Liver (tissue), 9 donors: ENCODE results near the gene PJA1. TPM values are rescaled to one million over a fixed set of nuclear protein-coding genes. Genes with fewer than 3 reads are reported as not detected.

Source experiments
- DNase-seq: peaks from one replicate; pipeline ENCODE4 v3.0.0-alpha.2; 2017; ENCODE audit warnings: low spot score
- H3K27ac ChIP-seq, 2 donors: one replicate each; pipeline ENCODE4 v1.7.0; 2013; ENCODE audit warnings: inconsistent platforms in 2 of 2, low read length in 2 of 2, control low read depth in 1 of 2, low read depth in 1 of 2, mild to moderate bottlenecking in 1 of 2
- H3K27me3 ChIP-seq, 4 donors: one replicate each; pipeline versions ENCODE4 v1.6.1 to v1.7.0; 2013; ENCODE audit warnings: low read length in 3 of 4, inconsistent platforms in 1 of 4, mild to moderate bottlenecking in 1 of 4, moderate library complexity in 1 of 4; ENCODE audit not compliant: control insufficient read depth in 4 of 4, insufficient read depth in 4 of 4
- H3K36me3 ChIP-seq, 4 donors: one replicate each; pipeline versions ENCODE4 v1.6.1 to v1.7.0; 2013; ENCODE audit warnings: low read length in 3 of 4, mild to moderate bottlenecking in 3 of 4, low read depth in 1 of 4, moderate library complexity in 1 of 4; ENCODE audit not compliant: control insufficient read depth in 4 of 4, insufficient read depth in 3 of 4
- H3K4me1 ChIP-seq, 4 donors: one replicate each; pipeline versions ENCODE4 v1.6.1 to v1.7.0; 2013; ENCODE audit warnings: low read length in 3 of 4, mild to moderate bottlenecking in 3 of 4, moderate library complexity in 1 of 4; ENCODE audit not compliant: control insufficient read depth in 4 of 4, insufficient read depth in 4 of 4
- H3K4me3 ChIP-seq, 3 donors: one replicate each; pipeline versions ENCODE4 v1.6.1 to v1.7.0; 2013; ENCODE audit warnings: low read length in 3 of 3, control low read depth in 1 of 3, low read depth in 1 of 3, mild to moderate bottlenecking in 1 of 3
- H3K9ac ChIP-seq, 2 donors: one replicate each; pipeline ENCODE4 v1.7.0; 2013; ENCODE audit warnings: low read length in 2 of 2, mild to moderate bottlenecking in 2 of 2, moderate library complexity in 2 of 2, control low read depth in 1 of 2, low read depth in 1 of 2
- H3K9me3 ChIP-seq, 4 donors: one replicate each; pipeline versions ENCODE4 v1.6.1 to v1.7.0; 2013; ENCODE audit warnings: low read length in 3 of 4; ENCODE audit not compliant: control insufficient read depth in 4 of 4
- EGR1 ChIP-seq, 2 donors: IDR thresholded peaks; 2 replicates each; pipeline ENCODE4 v1.6.1; 2016 to 2018; ENCODE audit warnings: antibody characterized with exemption in 2 of 2, low read depth in 2 of 2
- FOXA1 ChIP-seq: IDR thresholded peaks from 2 replicates; pipeline ENCODE4 v1.6.1; 2016; ENCODE audit warnings: antibody characterized with exemption
- FOXA2 ChIP-seq: IDR thresholded peaks from 2 replicates; pipeline ENCODE4 v1.6.1; 2016; ENCODE audit warnings: antibody characterized with exemption
- HNF4A ChIP-seq, 2 donors: conservative IDR thresholded peaks; 2 replicates each; pipeline ENCODE4 v1.6.1; 2016; ENCODE audit warnings: antibody characterized with exemption in 2 of 2, mild to moderate bottlenecking in 2 of 2
- HNF4G ChIP-seq: IDR thresholded peaks from 2 replicates; pipeline ENCODE4 v1.6.1; 2016; ENCODE audit warnings: antibody characterized with exemption
- JUND ChIP-seq, 2 donors: IDR thresholded peaks; 2 replicates each; pipeline ENCODE4 v1.6.1; 2016; ENCODE audit warnings: antibody characterized with exemption in 2 of 2
- NR2F2 ChIP-seq: IDR thresholded peaks from 2 replicates; pipeline ENCODE4 v1.6.1; 2016; ENCODE audit warnings: antibody characterized with exemption
- RAD21 ChIP-seq, 2 donors: IDR thresholded peaks; 2 replicates each; pipeline ENCODE4 v1.6.1; 2016; ENCODE audit warnings: antibody characterized with exemption in 2 of 2, mild to moderate bottlenecking in 2 of 2
- RXRA ChIP-seq, 2 donors: IDR thresholded peaks; 2 replicates each; pipeline ENCODE4 v1.6.1; 2017 to 2018; ENCODE audit warnings: antibody characterized with exemption in 2 of 2, mild to moderate bottlenecking in 1 of 2
- SP1 ChIP-seq: IDR thresholded peaks from 2 replicates; pipeline ENCODE4 v1.6.1; 2018; ENCODE audit warnings: antibody characterized with exemption, mild to moderate bottlenecking
- TAF1 ChIP-seq: conservative IDR thresholded peaks from 2 replicates; pipeline ENCODE4 v1.6.1; 2016; ENCODE audit warnings: antibody characterized with exemption, mild to moderate bottlenecking
- YY1 ChIP-seq: IDR thresholded peaks from 2 replicates; pipeline ENCODE4 v1.6.1; 2016; ENCODE audit warnings: antibody characterized with exemption, mild to moderate bottlenecking
- WGBS: extraction: QIAGEN DNeasy Blood & Tissue Kit; methylation state at CpG from one replicate; pipeline ENCODE4 v1.1.7; 2013; 5-methylcytosine and 5-hydroxymethylcytosine counted together
- polyA plus RNA-seq, 2 donors: library from polyadenylated mRNA; stranded (reverse) in 1 of 2; unstranded in 1 of 2; fragments of 200-250 nt in 1 of 2; fragments of >200 nt in 1 of 2; fragmentation: Nextera tagmentation in 1 of 2; extraction: Ambion mirVana in 1 of 2; gene quantifications; one replicate each; pipeline versions ENCODE4 v1.2.1 to v1.2.3, GENCODE V29; 2013 to 2015
- total RNA-seq, 2 donors: library from RNA; depleted of rRNA; stranded (reverse); fragments of >200 nt; gene quantifications; one replicate each; pipeline ENCODE4 v1.2.3, GENCODE V29; 2014
- TF ChIP-seq, protein P1 (sequence below): IDR thresholded peaks from 2 replicates; pipeline ENCODE4 v1.6.1; 2016; ENCODE audit warnings: antibody characterized with exemption
- TF ChIP-seq, protein P2 (sequence below): IDR thresholded peaks from 2 replicates; pipeline ENCODE4 v1.6.1; 2016; ENCODE audit warnings: antibody characterized with exemption
- TF ChIP-seq, protein P3 (sequence below): IDR thresholded peaks from 2 replicates; pipeline ENCODE4 v1.6.1; 2016; ENCODE audit warnings: antibody characterized with exemption
- TF ChIP-seq, protein P4 (sequence below): IDR thresholded peaks from 2 replicates; pipeline ENCODE4 v1.6.1; 2016; ENCODE audit warnings: antibody characterized with exemption, mild to moderate bottlenecking
- TF ChIP-seq, protein P5 (sequence below): fragments of 150-350 bp; IDR thresholded peaks from 2 replicates; pipeline ENCODE4 v1.5.1; 2017; ENCODE audit warnings: improper control_type of control experiment, low read depth, low read length; ENCODE audit not compliant: missing input control
- donor health status: healthy.
- donor health status: healthy.
- donor health status: healthy.
- donor health status: healthy.
- donor health status: healthy.

Gene PJA1
- total and polyA plus RNA-seq, 4 donors, result 4.6 to 6.0 (median 5.0) TPM

DNA sequence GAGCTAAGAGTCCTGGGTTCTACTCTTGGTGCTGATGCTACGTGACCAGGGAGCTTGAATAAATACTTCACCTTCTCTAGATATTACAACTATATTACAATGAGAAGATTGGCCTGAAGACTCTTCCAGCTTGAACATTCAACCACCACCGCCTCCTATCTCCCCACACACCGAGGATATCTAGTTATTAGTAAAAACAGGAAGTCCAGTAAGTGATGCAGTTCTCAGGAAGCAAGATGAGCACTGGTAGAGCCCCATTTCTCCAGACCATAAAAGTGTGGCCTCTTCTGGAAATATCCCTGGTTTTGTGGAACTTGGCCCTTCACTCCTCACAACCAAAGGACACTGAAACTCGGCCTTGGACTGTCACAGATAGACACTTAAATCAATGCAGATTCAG is 18.5 kb downstream of the PJA1 start:
- Histone ChIP-seq H3K27ac (no peak overlapping the region), H3K36me3 (no peaks in the 10 kb centered on the region), H3K4me3 (no peak overlapping the region), H3K9ac (no peak overlapping the region), H3K9me3 (no peaks in the 10 kb centered on the region), H3K4me1 (no peaks in the 10 kb centered on the region), H3K27me3 (peaks cover 0 to 3% (median 0%) of the 10 kb centered on the region in 4 donors)
- WGBS, result 84% methylated on average over 4 of the region's 4 CpGs
- no peak for DNase-seq
- TF ChIP-seq, protein P1, sequence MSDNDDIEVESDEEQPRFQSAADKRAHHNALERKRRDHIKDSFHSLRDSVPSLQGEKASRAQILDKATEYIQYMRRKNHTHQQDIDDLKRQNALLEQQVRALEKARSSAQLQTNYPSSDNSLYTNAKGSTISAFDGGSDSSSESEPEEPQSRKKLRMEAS, result no peak
- TF ChIP-seq JUND (IDR thresholded peaks at IDR 0.05) (no peak), RXRA (IDR thresholded peaks at IDR 0.05) (no peak), HNF4A (conservative IDR thresholded peaks at IDR 0.05) (no peak), NR2F2 (no peak), YY1 (no peak), SP1 (no peak), HNF4G (no peak), FOXA2 (no peak), FOXA1 (no peak), TAF1 (no peak)
- TF ChIP-seq, protein P2, sequence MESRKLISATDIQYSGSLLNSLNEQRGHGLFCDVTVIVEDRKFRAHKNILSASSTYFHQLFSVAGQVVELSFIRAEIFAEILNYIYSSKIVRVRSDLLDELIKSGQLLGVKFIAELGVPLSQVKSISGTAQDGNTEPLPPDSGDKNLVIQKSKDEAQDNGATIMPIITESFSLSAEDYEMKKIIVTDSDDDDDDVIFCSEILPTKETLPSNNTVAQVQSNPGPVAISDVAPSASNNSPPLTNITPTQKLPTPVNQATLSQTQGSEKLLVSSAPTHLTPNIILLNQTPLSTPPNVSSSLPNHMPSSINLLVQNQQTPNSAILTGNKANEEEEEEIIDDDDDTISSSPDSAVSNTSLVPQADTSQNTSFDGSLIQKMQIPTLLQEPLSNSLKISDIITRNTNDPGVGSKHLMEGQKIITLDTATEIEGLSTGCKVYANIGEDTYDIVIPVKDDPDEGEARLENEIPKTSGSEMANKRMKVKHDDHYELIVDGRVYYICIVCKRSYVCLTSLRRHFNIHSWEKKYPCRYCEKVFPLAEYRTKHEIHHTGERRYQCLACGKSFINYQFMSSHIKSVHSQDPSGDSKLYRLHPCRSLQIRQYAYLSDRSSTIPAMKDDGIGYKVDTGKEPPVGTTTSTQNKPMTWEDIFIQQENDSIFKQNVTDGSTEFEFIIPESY, result no peak

DNA sequence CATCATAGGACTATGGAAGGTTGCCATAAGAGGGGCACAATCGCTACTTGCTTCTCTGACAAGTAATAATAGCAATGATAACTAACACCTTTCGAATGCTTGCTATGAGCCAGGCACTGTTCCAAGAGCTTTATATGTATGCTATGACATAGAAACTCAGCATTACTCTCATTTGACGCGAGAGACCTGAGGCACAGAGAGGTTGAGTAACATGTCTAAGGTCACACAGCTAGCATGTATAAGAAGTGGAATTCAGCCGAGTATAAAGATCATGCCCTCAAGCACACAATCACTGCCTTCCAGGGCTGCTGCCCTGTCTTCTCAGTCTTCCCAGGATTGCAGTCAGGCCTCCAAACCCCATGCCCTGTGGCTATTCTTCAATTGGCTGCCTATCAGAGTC is 19.5 kb downstream of the PJA1 start:
- Histone ChIP-seq H3K4me3 (no peak overlapping the region), H3K36me3 (no peaks in the 10 kb centered on the region), H3K9me3 (no peaks in the 10 kb centered on the region), H3K4me1 (no peaks in the 10 kb centered on the region), H3K9ac (no peak overlapping the region), H3K27me3 (peaks cover 0 to 3% (median 0%) of the 10 kb centered on the region in 4 donors), H3K27ac (no peak overlapping the region)
- TF ChIP-seq, protein P3, sequence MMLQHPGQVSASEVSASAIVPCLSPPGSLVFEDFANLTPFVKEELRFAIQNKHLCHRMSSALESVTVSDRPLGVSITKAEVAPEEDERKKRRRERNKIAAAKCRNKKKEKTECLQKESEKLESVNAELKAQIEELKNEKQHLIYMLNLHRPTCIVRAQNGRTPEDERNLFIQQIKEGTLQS, result no peak
- TF ChIP-seq TAF1 (no peak), RAD21 (IDR thresholded peaks at IDR 0.05) (no peak), EGR1 (IDR thresholded peaks at IDR 0.05; ENCODE audit: low read depth in 2 of 2) (no peak), HNF4G (no peak), JUND (IDR thresholded peaks at IDR 0.05) (no peak), HNF4A (conservative IDR thresholded peaks at IDR 0.05) (no peak), SP1 (no peak)
- TF ChIP-seq, protein P4, sequence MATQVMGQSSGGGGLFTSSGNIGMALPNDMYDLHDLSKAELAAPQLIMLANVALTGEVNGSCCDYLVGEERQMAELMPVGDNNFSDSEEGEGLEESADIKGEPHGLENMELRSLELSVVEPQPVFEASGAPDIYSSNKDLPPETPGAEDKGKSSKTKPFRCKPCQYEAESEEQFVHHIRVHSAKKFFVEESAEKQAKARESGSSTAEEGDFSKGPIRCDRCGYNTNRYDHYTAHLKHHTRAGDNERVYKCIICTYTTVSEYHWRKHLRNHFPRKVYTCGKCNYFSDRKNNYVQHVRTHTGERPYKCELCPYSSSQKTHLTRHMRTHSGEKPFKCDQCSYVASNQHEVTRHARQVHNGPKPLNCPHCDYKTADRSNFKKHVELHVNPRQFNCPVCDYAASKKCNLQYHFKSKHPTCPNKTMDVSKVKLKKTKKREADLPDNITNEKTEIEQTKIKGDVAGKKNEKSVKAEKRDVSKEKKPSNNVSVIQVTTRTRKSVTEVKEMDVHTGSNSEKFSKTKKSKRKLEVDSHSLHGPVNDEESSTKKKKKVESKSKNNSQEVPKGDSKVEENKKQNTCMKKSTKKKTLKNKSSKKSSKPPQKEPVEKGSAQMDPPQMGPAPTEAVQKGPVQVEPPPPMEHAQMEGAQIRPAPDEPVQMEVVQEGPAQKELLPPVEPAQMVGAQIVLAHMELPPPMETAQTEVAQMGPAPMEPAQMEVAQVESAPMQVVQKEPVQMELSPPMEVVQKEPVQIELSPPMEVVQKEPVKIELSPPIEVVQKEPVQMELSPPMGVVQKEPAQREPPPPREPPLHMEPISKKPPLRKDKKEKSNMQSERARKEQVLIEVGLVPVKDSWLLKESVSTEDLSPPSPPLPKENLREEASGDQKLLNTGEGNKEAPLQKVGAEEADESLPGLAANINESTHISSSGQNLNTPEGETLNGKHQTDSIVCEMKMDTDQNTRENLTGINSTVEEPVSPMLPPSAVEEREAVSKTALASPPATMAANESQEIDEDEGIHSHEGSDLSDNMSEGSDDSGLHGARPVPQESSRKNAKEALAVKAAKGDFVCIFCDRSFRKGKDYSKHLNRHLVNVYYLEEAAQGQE, result no peak
- TF ChIP-seq, protein P1, result no peak
- TF ChIP-seq, protein P5, sequence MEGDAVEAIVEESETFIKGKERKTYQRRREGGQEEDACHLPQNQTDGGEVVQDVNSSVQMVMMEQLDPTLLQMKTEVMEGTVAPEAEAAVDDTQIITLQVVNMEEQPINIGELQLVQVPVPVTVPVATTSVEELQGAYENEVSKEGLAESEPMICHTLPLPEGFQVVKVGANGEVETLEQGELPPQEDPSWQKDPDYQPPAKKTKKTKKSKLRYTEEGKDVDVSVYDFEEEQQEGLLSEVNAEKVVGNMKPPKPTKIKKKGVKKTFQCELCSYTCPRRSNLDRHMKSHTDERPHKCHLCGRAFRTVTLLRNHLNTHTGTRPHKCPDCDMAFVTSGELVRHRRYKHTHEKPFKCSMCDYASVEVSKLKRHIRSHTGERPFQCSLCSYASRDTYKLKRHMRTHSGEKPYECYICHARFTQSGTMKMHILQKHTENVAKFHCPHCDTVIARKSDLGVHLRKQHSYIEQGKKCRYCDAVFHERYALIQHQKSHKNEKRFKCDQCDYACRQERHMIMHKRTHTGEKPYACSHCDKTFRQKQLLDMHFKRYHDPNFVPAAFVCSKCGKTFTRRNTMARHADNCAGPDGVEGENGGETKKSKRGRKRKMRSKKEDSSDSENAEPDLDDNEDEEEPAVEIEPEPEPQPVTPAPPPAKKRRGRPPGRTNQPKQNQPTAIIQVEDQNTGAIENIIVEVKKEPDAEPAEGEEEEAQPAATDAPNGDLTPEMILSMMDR, result no peak
- TF ChIP-seq, protein P2, result no peak
- WGBS, result 85% methylated on average over 5 of the region's 5 CpGs
- no peak for DNase-seq
